Body of pancreas (tissue), 4 donors: ENCODE results near the gene GH1. TPM values are rescaled to one million over a fixed set of nuclear protein-coding genes. Genes with fewer than 3 reads are reported as not detected.
A peak's percentile ranks its signal among the peaks of the same experiment; 100 is the strongest.

Experiments used
- ATAC-seq: fragments of 150-250 bp; one replicate; pipeline ENCODE4 v1.9.1; 2016
- DNase-seq, 4 donors: peaks; one replicate each; pipeline ENCODE4 v3.0.0-alpha.2; 2019
- H3K27ac ChIP-seq, 4 donors: fragments of 200-600 bp; sonication (generic); 1 replicate in 3 of 4; 2 replicates in 1 of 4; pipeline versions ENCODE4 v1.5.1 to v1.6.1; 2016 to 2019; ENCODE audit warnings: mild to moderate bottlenecking in 1 of 4, mixed read lengths in 1 of 4, moderate library complexity in 1 of 4
- H3K27me3 ChIP-seq, 2 donors: fragments of 200-600 bp; sonication (generic); one replicate each; pipeline ENCODE4 v1.6.0; 2016; ENCODE audit warnings: mild to moderate bottlenecking in 1 of 2
- H3K36me3 ChIP-seq, 2 donors: fragments of 200-600 bp; sonication (generic); replicated peaks in 1 of 2; 2 replicates each; pipeline ENCODE4 v1.5.1; 2016; ENCODE audit warnings: low read depth in 2 of 2; ENCODE audit not compliant: insufficient read depth in 1 of 2
- H3K4me1 ChIP-seq: fragments of 200-600 bp; sonication (generic); one replicate; pipeline ENCODE4 v1.6.0; 2016
- H3K4me3 ChIP-seq, 2 donors: fragments of 200-600 bp; sonication (generic); 1 replicate in 1 of 2; 2 replicates in 1 of 2; pipeline ENCODE4 v1.5.1; 2016 to 2019
- H3K9me3 ChIP-seq, 3 donors: fragments of 200-600 bp; sonication (generic); 1 replicate in 2 of 3; 2 replicates in 1 of 3; pipeline ENCODE4 v1.5.1; 2016
- CTCF ChIP-seq, 7 experiments: fragments of 450-650 bp in 4 of 7; fragments of 200-600 bp in 3 of 7; sonication (generic) in 3 of 7; IDR thresholded peaks; one replicate each; pipeline ENCODE4 v1.5.1; 2016 to 2019; ENCODE audit warnings: antibody characterized with exemption in 7 of 7
- POLR2A ChIP-seq, 3 donors: fragments of 450-650 bp; IDR thresholded peaks; one replicate each; pipeline ENCODE4 v1.6.1; 2016; ENCODE audit warnings: antibody characterized with exemption in 3 of 3, mild to moderate bottlenecking in 2 of 3
- WGBS, 2 donors: methylation state at CpG; one replicate each; pipeline ENCODE4 v1.1.5; 2017; 5-methylcytosine and 5-hydroxymethylcytosine counted together
- intact Hi-C: fragments of 100-400 bp; cut with DNase I; formaldehyde crosslinking; loops from one replicate; pipeline ENCODE4 v1.15.1; 2023
- total RNA-seq, 2 donors: library from RNA; depleted of rRNA; stranded (reverse); fragments of >200 nt; gene quantifications; one replicate each; pipeline ENCODE4 v1.1.0, GENCODE V29; 2016

GH1 gene
- total RNA-seq, 2 donors from 2014 or later, result not detected

GRCh38 chr17:63955791-63956190, 37.2 kb upstream of the GH1 start:
- Histone ChIP-seq H3K27me3 (no peaks in the 10 kb centered on the region), H3K9me3 (no peaks in the 10 kb centered on the region), H3K4me3 (no peak overlapping the region), H3K4me1 (no peaks in the 10 kb centered on the region), H3K36me3 (no peaks in the 10 kb centered on the region), H3K27ac (no peak overlapping the region)
- WGBS, 2 donors, result 60 to 85% methylated on average over 3 to 4 of the region's 4 CpGs
- ATAC-seq (no peak), DNase-seq (no peak)
- no peak for TF ChIP-seq POLR2A (IDR thresholded peaks at IDR 0.05)
- no peak for TF ChIP-seq CTCF (IDR thresholded peaks at IDR 0.05)
- intact Hi-C loops, result no loop called here

- ATAC-seq (no peak), DNase-seq (no peak)
- WGBS, 2 donors, result 73 to 77% methylated on average over 11 of the region's 11 CpGs
- H3K27me3 ChIP-seq, result no peaks in the 10 kb centered on the region
- H3K4me1 ChIP-seq, result no peaks in the 10 kb centered on the region
- no peak overlapping the region for H3K27ac ChIP-seq
- H3K9me3 ChIP-seq, result no peaks in the 10 kb centered on the region
- intact Hi-C loops, result no loop called here
- H3K36me3 ChIP-seq, result no peaks in the 10 kb centered on the region
- no peak for TF ChIP-seq POLR2A (IDR thresholded peaks at IDR 0.05)
- TF ChIP-seq CTCF (IDR thresholded peaks at IDR 0.05), result no peak
- no peak overlapping the region for H3K4me3 ChIP-seq
Measured at GRCh38 chr17:63955232-63955631, 36.6 kb upstream of the GH1 start.

- Histone ChIP-seq H3K4me1 (no peaks in the 10 kb centered on the region), H3K27ac (no peak overlapping the region), H3K27me3 (no peaks in the 10 kb centered on the region), H3K9me3 (no peaks in the 10 kb centered on the region), H3K36me3 (no peaks in the 10 kb centered on the region), H3K4me3 (no peak overlapping the region)
- TF ChIP-seq CTCF (IDR thresholded peaks at IDR 0.05) (no peak), POLR2A (IDR thresholded peaks at IDR 0.05) (no peak)
- WGBS, 2 donors, result 56 to 58% methylated on average over 11 of the region's 11 CpGs
- ATAC-seq (no peak), DNase-seq (no peak)
- intact Hi-C loops, result no loop called here
Measured at GRCh38 chr17:63954402-63955063, 35.9 kb upstream of the GH1 start.

GRCh38 chr17:63950940-63951907, 32.6 kb upstream of the GH1 start:
- DNase-seq, result peak; percentile 63 to 81 (median 72)
- no peaks in the 10 kb centered on the region for H3K36me3 ChIP-seq
- TF ChIP-seq CTCF (IDR thresholded peaks at IDR 0.05), result peak; percentile 33 to 63 (median 54)
- TF ChIP-seq POLR2A (IDR thresholded peaks at IDR 0.05), result no peak
- no peaks in the 10 kb centered on the region for H3K27me3 ChIP-seq
- H3K9me3 ChIP-seq, result no peaks in the 10 kb centered on the region
- peak; percentile 69 for ATAC-seq
- WGBS, 2 donors, result 35 to 61% methylated on average over 12 to 29 of the region's 29 CpGs
- H3K4me1 ChIP-seq, result no peaks in the 10 kb centered on the region
- no peak overlapping the region for H3K27ac ChIP-seq
- intact Hi-C loops, result no loop called here
- no peak overlapping the region for H3K4me3 ChIP-seq
